Measurements from ENCODE around the gene TBC1D8B. TPM values are rescaled to one million over a fixed set of nuclear protein-coding genes. Genes with fewer than 3 reads are reported as not detected.

TBC1D8B gene
- total RNA-seq, 3 donors from 2014 or later: 10.3 to 14.3 (median 11.5) TPM

DNA sequence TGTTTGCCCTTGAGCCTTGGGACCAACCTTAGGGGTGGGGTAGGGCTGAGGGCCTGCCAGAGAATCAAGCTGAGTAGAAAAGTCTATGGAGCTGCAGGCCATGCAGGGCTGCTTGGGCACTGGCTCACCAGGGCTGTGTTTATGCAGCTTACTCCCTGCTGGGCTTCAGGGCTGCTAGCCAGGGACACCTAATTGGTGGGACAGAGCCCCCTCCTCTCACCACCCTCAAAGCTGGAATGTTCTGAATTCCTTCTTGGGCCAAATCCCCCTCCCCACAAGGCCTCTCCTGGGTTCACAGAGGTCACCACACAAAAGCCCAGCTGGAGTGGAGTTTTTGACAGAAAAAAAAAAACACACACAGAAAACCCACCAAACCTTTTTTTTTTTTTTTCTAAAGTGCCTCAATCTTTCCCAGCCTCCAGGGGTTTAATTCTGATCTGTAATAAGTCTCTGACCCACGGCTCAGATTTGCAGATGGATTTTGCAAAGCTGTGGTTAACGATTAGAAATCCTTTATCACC is 117.5 kb downstream of the TBC1D8B start, which contains the start of gene CLDN2:
CLDN2 (plus strand) TSS at position 471 of the 521 bp plus-strand sequence. CDS start 7,827 bp downstream, outside the sequence.
- Histone ChIP-seq H3K36me3 (ENCODE audit: low read depth) (no peaks in the 10 kb centered on the region), H3K9me3 (no peaks in the 10 kb centered on the region), H3K4me1 (ENCODE audit: low read depth) (no peaks in the 10 kb centered on the region), H3K4me3 (no peak within 1 kb of the TSS)
- intact Hi-C loops (cut with DNase I, micrococcal nuclease): no loop called here
- TF ChIP-seq, protein P1, sequence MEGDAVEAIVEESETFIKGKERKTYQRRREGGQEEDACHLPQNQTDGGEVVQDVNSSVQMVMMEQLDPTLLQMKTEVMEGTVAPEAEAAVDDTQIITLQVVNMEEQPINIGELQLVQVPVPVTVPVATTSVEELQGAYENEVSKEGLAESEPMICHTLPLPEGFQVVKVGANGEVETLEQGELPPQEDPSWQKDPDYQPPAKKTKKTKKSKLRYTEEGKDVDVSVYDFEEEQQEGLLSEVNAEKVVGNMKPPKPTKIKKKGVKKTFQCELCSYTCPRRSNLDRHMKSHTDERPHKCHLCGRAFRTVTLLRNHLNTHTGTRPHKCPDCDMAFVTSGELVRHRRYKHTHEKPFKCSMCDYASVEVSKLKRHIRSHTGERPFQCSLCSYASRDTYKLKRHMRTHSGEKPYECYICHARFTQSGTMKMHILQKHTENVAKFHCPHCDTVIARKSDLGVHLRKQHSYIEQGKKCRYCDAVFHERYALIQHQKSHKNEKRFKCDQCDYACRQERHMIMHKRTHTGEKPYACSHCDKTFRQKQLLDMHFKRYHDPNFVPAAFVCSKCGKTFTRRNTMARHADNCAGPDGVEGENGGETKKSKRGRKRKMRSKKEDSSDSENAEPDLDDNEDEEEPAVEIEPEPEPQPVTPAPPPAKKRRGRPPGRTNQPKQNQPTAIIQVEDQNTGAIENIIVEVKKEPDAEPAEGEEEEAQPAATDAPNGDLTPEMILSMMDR (IDR thresholded peaks at IDR 0.05): no peak
- ATAC-seq: no peak
- DNase-seq: no peak

DNA sequence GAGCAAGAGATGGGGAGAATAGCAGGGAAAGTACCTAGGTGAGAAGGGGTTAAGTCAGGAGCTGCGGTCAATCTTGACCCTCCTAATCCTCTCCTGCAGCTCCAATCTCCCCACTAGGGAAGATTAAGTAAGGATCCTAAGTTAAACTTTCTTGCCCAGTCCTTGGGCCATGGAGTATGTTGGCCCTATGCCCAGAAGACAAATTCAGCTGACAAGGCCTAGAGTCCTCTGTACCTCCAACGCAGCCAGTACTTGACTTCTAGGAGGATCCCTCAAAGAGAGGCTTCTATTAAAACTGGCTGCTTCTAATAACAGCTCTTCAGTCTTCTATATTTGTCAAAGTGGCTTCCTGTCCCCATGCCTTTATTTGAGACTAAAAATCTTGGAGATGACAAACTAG is 119.2 kb downstream of the TBC1D8B start:
- ATAC-seq (no peak), DNase-seq (no peak)
- intact Hi-C loops (cut with DNase I, micrococcal nuclease): no loop called here
- Histone ChIP-seq H3K4me1 (ENCODE audit: low read depth) (no peaks in the 10 kb centered on the region), H3K36me3 (ENCODE audit: low read depth) (no peaks in the 10 kb centered on the region), H3K9me3 (no peaks in the 10 kb centered on the region), H3K4me3 (no peak overlapping the region)
- TF ChIP-seq, protein P1 (IDR thresholded peaks at IDR 0.05): no peak

Other genes with a start within 250 kb of the TBC1D8B start
- gene RADX, start 190.7 kb upstream of the TBC1D8B start, total RNA-seq: 1 to 10 TPM; 1.3 to 2.6 (median 1.7) TPM
- 10 to 100 TPM; 13.5 to 51.5 (median 25.5) TPM for gene RNF128, start 76.0 kb upstream of the TBC1D8B start, total RNA-seq
- not detected for gene RIPPLY1, start 100.7 kb downstream of the TBC1D8B start, total RNA-seq
- gene CLDN2, start 117.7 kb downstream of the TBC1D8B start, total RNA-seq: under 1 TPM; 0.09 to 0.70 (median 0.22) TPM
- 1 to 10 TPM; 7.6 to 9.7 (median 8.0) TPM for gene MORC4, start 197.5 kb downstream of the TBC1D8B start, total RNA-seq

Measured in mucosa of descending colon (tissue), 3 donors.